HG02852 (cell line): ENCODE data around the gene DLGAP5.

Source experiments
- ATAC-seq: cut with Tn5 transposase; IDR thresholded peaks from one replicate; pipeline ENCODE4 v1.9.1; 2021; ENCODE audit warnings: mild to moderate bottlenecking, moderate library complexity; ENCODE audit not compliant: unreplicated experiment

Gene DLGAP5

DNA sequence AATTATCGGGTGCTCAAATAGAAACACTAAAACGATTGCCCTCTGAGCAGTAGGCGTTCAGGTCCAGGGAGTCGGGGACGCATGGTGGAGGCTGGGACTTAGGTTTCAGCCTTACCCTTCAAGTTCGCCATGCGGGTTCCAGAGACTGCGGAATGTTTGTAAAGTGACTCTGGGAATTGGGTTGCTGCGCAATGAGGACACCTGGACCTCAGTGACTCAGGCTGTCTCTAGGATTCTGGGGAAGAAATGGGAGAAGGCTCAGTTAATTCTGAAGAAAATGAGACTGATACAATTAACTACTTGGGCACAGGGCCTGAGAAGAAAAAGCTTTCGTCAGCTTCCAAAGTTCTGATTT lies 61.2 kb downstream of the DLGAP5 start:
- ATAC-seq = no peak

DNA sequence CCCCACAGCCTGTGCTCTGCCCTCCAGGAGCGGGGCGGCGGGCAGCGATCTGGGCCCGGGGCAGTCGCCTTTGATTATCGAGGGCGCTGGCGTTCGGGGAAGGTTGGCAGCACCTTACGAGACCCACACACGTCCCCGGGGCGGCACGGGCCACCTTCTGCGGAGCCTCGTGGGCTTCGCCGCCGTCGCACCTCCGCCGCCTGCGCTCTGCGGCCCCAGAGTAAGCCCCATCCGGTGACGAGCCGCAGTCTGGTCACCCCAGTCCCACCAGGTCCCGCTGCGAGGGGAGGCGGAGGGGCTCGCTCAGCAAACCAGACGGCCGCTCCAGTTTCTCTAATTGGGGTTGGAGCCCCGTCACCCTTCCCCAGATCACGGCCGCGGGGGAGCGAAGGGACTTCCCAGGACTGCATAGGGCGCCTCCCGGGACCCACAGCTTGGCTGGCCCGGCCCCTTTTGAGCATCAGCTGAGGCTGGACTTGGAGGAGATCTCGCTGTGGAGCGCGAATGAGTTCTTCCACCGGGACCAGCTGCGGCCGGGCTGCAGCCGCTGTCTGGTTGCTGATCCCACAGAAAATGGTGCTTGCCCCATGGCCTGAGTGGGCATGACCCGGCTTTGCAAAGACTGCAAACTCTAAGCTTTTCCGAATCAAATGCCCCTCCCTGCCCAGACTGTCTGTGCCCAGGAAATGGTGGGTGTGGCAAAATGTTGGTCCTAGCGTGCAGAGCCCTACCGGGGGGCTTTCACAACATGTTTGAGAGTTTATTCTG lies 61.8 kb downstream of the DLGAP5 start:
- peak; percentile 62 for ATAC-seq

DNA sequence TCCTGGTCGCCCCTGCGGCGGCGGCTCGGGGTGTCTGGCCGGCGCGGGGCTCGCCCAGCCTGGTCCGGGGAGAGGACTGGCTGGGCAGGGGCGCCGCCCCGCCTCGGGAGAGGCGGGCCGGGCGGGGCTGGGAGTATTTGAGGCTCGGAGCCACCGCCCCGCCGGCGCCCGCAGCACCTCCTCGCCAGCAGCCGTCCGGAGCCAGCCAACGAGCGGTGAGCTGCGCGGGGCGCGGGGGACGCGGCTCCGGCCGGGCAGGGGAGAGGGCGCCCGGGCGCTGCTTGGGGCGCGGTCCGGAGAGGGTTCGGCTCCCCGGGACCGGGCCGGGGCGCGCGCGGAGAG lies 62.3 kb downstream of the DLGAP5 start, which contains the start of gene LGALS3:
LGALS3 (plus strand) TSS at position 167 of the 342 bp plus-strand sequence. CDS start 8,122 bp downstream, outside the sequence.
- peak; percentile 60 for ATAC-seq

DNA sequence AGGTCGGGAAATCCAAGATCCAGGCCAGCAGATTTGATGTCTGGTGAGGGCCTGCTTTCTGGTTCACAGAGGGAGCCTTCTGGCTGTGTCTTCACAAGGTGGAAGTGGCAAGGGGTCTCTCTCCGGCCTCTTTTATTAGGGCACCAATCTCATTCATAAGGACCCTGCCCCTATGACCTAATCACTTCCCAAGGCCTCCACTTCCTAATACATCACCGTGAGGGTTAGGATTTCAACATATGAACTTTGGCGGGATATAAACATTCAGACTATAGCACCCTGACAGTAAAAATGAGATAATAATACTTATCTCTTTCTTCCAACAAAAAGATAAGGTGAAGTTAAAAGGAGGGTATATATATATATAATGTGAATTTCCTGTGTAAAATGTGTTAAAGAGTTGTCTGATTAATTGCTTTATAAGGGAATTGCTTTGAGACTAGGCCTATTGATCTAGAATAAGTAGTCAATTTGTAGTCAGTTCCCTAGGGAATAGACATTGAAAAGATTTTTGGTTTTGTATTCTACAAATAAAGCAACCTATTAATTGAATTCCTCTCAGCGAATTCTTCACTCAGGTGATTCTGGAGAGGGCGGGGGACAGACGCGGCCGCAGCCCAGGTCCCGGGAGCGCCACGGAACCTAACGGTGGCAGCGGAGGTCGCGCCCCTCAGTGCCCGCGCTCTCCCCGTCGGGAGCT lies 62.8 kb downstream of the DLGAP5 start:
- ATAC-seq = no peak

DNA sequence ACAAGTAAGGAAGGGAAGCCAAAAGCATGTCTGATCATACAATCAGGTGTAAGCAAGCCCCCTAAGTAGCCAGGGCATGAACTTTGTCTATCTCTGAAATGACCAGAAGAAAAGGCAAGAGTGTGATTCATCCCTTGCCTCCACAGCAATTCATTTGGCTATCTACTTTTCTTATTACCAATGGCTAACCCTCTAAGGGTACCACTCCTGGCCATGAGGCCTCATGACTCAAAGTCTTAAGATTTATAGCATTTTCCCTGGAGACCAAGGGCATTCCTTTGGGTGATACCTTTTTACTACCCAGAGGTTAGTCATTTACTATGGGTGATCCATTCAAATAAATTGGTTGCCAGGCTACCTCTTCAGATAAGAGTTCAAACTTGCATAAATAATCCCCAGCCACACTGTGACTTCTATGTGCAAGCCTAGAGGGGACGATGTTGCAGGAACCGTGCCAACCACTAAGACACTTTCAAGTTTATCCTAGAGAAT lies 63.9 kb downstream of the DLGAP5 start:
- no peak for ATAC-seq

DNA sequence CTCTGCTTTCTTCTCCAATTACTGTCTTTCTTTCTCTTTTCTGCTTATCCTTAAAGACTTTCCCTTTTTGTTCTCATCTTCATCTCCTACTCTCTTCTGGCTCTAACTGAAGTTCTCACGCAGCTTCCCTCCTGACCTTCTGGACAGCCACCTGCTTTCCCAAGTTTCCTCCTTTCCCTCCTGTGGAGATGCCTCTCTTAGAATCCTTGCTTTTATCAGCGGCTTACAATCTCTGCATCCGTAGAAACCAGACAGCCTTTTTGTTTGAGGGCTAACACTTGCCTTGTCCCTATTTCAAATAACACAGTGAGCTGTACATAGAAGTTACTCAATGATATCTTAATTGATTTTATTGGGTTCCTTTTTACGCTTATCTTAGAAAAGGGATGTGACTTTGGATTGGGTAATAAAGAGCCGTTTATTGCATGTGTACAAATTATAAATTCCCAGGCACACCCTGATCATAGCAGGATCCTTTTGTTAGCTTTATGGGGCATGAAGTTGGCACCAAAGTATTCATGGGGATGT lies 64.4 kb downstream of the DLGAP5 start:
- no peak for ATAC-seq

DNA sequence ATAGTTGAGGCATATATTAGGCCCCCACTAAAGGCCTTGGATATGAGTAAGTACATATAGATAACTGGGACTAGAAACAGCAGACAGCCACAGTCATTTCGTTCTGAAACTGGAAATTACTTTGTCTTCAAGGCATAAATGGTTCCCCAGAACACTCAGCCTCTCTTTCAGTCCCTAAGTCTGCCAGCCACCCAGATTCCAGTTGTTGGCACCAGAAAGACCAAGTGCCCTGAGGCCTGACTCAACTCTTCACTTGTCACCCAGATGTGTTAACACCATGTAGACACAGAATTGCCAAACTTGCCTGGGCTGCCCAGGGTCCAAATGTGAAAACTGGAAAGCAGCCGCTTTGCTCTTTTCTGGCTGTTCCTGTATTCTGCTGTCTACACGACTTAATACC lies 65.4 kb downstream of the DLGAP5 start:
- ATAC-seq = no peak

DNA sequence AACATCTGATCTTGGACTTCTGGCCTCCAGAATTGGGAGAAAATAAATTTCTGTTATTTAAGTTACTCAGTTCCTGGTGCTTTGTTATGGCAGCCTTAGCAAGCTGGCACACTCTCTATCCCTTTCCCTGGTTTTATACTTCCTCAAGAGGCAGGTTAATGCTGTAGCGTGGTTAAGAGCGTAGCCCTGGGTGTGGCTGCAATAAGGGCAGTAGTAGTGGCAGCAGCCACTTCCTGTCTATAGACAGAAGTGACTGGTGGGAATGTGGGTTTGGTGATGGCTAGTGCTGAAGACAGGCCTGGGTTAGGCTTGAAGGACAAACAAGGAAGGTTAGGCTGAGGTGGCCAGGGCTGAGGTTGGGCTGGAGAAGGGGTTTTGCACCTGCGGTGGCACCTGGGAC lies 66.0 kb downstream of the DLGAP5 start:
- ATAC-seq = no peak

DNA sequence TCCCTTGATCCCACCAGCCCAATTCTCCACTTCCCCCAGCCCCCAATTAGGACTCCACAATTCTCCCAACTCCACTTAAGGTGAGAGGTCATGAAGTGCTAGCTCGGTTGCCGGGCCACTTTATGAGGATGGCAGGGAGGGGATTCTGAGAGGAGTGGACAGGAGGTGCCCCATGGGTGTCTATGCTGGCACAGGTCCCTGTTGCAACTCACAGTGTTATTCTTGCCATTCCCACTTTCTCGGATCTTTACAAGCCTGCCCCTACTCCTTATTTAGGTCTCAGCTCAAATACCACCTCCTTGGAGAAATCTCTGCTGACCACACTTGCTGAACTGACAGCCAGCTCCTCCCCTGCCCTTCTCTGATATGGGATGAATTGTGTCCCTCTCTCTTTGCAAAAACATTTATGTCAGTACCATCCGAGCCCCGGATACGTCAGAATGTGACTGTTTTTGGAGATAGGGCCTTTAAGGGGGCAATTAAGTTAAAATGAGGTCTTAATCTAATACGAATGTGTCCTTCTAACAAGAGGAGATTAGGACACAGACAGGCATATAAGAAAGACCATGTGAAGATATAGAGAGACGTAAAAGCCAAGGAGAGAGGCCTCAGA lies 66.5 kb downstream of the DLGAP5 start:
- no peak for ATAC-seq

DNA sequence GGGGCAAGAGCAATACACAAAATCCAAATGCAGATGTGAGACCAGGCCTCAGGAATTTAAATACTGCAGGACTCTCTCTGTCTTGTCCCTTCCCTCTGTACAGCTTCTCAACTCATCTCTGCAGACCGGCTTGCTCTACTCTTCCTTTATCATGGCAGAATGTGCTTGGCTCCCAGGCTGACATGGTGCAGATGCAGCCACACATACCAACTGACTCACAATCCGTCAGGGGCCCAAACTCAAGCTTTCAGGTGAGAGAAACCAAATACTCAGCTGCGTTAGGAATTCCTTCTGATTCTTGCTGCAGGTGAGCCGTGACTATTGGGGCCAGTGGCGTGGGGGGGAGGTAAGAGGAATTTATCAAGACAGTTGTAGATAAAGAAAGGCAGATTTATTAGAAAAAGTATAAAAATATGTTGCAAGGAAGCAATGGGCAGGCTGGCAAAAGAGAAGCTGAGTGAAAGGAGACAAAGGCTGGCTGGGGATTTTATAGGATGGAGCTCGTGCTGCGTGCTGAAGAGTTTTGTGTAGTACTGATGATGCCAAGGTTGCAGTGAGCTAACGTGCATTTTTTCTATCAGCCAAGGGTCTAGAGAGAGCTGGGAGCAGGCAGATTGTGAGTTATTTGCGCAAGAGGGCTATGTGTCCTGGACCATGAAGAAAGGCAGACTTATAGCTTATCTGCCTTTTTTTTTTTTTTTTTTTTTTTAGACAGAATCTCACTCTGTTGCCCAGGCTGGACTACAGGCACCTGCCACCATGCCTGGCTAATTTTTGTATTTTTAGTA lies 67.3 kb downstream of the DLGAP5 start:
- ATAC-seq = no peak

DNA sequence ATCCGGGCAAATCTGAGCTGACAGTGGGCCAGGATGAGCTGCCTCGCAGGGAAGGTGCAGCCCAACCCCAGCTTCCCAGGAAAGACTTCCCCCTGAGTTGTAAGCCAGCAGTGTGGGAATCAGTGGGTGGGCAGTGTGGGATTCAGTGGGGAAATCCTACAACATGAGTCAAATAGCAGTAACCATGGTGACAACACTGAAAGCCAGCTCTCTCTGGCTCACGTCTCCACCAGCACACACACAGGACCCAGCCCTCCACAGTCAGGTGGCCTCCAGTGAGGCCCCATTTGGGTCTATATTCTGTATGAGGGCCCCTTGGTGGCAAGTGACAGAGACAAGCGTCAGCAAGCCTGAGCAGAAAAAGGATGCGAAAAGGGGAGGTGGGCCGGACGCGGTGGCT lies 68.3 kb downstream of the DLGAP5 start:
- no peak for ATAC-seq

DNA sequence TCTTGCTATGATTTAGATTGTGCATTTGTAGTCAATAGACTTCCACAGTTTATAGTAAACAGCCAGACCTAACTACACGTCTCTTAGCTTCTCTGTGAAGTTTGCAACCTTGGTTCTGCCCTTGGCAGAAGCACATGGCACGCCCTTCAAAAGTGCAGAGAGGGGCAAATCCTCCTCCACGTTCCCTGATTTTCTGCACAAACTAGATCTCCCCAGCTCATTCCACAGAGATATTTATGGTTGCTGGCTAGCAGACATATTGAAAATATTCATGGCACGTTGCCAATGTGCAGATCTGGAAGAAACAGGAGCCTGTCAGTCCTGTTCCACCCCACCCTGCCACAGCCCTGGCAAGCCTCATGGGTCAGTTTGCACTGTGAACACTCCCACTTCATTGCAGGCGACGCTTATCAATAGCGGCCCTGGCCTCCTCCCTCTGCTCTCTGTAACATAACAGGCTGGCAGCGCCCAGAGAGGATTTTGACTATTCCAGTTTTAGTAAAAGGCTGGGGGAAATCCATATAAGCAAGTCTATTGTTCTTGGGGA lies 68.9 kb downstream of the DLGAP5 start:
- no peak for ATAC-seq

DNA sequence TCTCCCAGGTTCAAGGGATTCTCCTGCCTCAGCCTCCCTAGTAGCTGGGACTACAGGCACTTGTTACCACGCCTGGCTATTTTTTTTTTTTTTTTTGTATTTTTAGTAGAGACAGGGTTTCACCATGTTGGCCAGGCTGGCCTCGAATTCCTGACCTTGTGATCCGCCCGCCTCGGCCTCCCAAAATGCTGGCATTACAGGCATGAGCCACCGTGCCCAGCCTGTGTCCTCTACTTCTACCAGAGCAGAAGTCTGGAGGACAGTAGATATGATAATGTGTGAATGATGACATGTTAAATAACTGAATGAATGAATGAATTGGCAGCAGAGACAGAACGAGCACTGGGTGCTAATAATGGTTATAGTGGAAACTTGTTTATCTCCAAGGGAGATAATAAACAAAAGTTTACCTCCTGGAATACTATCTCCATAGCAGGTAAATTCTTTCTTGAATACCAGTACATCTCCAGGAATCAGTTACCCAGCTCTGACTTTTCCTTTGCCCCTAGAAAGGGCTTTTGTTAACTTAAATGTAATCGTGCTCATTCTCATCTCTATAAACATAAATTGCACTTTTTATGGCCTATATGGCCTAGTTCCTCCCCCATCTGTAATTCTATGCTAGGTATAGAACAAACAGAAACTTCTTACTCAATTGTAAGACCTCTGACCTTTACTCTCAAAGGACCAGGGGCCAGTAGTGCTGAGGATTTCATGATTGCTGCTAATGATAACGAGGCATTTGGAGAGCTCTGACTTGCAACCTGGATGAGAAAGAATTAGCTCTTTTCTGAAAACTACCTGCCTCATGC lies 69.6 kb downstream of the DLGAP5 start:
- ATAC-seq = no peak

DNA sequence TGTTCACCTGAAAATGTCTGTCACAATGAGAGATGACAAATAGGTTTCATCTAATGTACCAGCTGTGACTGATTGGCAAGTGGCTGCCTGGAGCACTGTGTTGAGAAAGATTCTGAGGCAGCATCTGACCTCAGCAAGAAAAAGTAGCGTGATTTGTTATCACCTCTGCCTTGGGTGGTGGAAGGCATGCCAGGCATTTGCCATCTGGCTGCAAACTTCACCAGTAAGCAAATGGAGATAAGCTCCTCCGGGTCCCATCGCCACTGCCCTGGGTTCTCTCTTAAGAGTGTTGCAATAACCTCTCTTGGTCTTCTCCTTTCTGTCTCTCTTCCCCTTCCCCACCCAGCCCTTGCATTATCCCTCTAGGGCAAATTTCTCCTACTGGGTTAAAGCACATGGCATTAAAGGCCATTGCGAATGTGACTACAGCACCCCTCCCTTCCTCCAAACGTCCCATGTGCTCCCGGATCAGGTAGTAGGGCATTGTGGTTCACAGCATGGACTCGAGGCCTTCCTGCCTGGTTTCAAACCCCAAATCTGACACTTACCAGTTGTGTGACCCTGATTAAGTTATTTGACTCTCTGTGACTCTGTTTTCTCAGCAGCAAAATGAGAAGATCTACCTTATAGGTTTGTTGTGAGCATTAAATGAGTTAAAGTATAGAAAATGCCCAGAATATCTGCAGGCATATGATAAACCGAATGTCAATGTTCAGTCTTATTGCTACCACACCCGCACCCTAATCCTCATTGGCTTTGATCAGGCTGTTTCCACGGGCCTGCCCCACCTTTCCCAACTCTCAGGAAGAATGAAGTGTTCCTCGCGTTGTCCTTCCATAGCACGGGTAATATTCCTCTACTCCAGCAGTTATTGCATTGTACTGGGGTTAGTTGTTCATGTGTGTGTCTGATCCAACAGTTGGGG lies 70.6 kb downstream of the DLGAP5 start:
- ATAC-seq = no peak

DNA sequence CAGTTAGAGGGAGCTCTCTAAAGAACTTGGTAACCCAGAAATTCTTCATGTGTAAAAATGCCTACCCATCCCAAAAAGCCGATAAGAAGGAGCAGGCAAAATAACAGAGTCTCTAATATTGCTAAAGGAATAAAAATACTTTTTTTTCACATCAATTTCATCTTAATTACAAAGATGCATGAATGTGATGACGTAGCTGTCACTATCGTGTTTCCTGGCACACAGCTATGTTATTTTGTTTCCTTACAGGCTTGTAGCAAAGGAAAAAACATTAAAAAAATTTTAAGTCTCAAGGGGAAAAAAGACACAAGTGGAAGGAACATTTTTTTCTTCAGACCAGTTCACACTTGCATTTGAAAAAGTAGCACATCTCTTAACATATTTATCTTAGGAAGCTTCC lies 72.6 kb downstream of the DLGAP5 start:
- no peak for ATAC-seq

DNA sequence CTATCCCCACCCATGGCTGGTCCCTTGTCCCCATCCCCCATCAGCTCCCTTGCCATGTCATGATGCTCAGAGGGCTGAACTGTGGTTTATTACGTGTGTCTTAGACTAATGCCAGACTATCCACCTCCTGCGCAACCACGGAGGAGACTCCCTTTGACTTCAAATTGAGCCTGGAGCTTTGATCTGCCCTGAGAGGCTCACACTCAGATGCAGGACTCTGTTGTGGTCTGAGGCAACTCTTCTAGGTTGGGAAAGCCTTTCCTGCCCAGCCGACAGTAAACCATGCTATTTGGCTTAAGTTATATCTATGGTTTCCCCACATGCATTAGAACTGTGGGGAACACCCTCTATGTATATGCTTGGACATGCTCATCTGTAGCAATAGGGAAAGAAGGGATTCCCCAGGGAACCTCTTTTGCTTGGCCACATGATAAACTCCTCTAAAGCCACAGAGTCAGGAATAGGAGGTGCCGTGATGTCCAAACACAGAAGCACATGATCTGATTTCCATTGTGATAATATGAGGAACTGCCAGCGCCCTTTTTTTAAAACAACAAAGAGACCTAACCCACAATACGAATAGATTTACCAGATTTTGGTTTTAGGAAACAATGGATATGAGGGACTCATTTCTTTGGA lies 73.5 kb downstream of the DLGAP5 start:
- ATAC-seq = no peak

DNA sequence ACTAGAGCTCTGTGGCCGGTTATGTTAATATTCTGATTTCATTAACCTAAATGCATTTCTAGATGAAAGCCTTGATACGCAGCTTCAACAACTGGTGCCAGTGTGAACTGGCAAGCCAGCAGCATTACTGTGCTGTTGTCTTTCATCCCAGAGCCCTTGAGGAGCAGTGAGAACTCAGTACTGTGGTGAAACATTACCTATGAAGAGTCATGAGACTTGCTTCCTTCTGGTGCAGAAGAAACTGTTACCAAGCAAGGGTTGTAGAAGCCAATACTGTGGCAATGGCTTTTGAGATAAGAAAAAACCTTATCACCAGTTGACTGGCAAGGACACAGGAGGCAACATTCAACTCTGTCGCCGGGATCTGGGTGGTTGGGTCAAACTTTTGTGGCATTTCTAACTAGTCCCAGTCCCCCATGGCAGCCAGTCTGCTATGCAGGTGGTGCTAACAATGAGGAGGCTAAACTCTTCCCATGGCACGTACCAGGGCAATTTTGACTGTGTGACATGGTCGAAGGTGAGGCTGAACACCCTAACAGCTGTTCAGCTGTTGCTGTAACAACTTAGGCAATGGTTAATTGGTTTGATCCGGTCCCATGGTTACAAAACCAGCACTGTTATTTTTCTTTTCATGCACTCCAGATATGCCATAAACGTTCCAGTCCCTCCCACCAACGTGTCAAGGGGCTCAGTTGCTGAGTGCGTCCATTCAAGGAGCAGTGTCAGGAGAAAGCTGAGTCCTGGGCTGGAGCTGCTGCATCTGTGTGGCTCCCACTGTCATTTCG lies 74.9 kb downstream of the DLGAP5 start:
- no peak for ATAC-seq

DNA sequence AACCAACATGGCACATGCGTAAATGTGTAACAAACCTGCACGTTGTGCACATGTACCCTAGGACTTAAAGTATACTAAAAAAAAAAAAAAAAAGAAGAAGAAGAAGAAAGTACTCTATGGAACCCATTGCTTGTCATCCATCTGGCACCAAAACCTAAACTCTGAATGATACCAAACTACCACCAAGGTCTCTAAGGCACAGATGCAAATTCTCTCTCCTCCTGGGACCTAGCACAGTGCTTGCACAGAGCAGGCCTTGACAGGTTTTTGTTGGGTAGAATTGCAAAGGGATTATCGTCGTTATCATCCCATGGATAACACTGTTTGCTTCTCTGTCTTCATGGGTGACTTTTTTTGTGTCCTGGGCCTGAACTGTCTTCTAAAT lies 75.5 kb downstream of the DLGAP5 start:
- ATAC-seq = no peak
